ENCODE results near the gene GPRIN1. TPM values are rescaled to one million over a fixed set of nuclear protein-coding genes. Genes with fewer than 3 reads are reported as not detected.

The GPRIN1 gene
- total RNA-seq, 4 donors from 2014 or later = 0.24 to 0.75 (median 0.30) TPM

DNA sequence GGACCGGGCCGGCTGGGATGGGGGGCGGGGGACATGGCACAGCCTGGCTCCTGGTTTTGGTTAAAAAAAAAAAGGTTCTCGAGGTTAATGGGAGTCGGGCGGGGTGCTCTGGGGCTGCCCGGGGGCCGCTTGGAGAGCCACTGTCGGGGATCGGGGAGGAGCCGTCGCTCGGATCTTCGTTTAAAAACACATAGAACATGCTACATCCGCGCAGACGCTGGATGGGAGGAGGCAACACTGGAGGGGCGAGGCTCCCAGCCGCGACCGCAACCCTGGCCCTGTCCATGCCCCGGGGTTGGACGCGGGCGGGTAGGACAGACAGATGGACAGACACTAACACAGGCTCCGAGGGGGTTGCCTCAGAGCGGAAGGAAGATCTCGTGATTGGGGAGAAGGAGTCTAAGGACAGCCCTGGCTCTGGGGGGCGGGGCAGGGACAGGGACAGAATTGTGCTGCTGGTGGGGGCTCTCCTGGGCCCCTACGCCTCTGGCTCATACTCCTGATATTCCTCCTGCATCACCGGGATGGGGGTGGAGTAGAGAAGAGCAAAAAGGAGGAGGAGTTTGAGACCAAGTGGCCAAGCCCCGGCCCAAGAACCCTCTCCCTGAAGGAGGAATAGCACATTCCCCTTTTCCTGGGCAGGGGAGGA lies 10.5 kb upstream of the GPRIN1 start:
- no peaks in the 10 kb centered on the region for H3K9me3 ChIP-seq
- peaks cover 16% of the 10 kb centered on the region for H3K27me3 ChIP-seq
- DNase-seq = no peak
- H3K4me1 ChIP-seq = peaks cover 0 to 15% of the 10 kb centered on the region in 2 donors
- TF ChIP-seq POLR2A (IDR thresholded peaks at IDR 0.05) = no peak
- TF ChIP-seq, protein P1, sequence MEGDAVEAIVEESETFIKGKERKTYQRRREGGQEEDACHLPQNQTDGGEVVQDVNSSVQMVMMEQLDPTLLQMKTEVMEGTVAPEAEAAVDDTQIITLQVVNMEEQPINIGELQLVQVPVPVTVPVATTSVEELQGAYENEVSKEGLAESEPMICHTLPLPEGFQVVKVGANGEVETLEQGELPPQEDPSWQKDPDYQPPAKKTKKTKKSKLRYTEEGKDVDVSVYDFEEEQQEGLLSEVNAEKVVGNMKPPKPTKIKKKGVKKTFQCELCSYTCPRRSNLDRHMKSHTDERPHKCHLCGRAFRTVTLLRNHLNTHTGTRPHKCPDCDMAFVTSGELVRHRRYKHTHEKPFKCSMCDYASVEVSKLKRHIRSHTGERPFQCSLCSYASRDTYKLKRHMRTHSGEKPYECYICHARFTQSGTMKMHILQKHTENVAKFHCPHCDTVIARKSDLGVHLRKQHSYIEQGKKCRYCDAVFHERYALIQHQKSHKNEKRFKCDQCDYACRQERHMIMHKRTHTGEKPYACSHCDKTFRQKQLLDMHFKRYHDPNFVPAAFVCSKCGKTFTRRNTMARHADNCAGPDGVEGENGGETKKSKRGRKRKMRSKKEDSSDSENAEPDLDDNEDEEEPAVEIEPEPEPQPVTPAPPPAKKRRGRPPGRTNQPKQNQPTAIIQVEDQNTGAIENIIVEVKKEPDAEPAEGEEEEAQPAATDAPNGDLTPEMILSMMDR (IDR thresholded peaks at IDR 0.05) = no peak
- H3K4me3 ChIP-seq (replicated peaks in 1 of 3) = no peak overlapping the region
- H3K36me3 ChIP-seq = no peaks in the 10 kb centered on the region
- H3K27ac ChIP-seq = no peak overlapping the region
- intact Hi-C loops (cut with DNase I) = no loop called here
- 6 to 22% methylated on average over 21 to 24 of the region's 32 CpGs for WGBS, 2 donors

DNA sequence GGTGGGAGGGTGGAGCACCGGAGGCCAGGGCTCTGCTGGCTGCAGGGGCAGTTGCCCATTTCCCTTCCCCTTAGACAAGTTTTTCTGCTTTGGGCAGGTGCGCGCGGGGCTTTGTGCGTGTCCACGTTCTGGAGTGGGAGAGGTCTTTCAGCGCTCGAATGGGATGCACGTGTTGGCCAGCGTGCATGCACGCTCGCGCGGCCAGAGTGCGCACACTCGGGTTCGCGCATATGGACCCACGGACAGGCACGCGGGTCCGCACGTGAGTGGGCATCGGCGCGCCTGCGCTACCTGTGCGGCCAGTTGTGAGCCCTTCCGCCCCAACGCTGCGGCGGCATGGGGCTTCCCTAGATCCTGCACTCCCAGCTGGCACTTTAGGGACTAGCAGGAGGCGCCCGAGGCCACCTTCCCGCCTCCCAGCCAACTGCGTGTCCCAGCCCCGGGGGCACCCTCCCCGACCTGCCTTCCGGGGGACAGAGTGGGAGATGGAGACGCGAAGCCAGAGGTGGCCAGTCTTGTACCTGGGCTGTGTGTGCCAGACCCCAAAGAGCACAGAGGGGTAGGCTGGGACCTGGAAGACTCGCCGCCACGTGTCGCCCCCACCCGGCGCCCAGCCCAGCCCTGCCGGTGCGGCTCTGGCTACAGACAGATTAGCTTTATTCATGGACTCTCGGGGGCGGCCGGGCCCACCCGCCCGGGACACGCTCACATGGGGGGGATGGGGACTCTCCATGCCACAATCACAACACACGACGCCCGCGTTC lies 9.8 kb upstream of the GPRIN1 start:
- Histone ChIP-seq H3K4me3 (replicated peaks in 1 of 3) (no peak overlapping the region), H3K27ac (no peak overlapping the region), H3K36me3 (no peaks in the 10 kb centered on the region), H3K27me3 (peaks cover 16% of the 10 kb centered on the region), H3K9me3 (no peaks in the 10 kb centered on the region), H3K4me1 (peaks cover 0 to 15% of the 10 kb centered on the region in 2 donors)
- WGBS, 2 donors = 4 to 15% methylated on average over 27 to 40 of the region's 59 CpGs
- intact Hi-C loops (cut with DNase I) = no loop called here
- no peak for DNase-seq
- TF ChIP-seq POLR2A (IDR thresholded peaks at IDR 0.05) = no peak
- TF ChIP-seq, protein P1 (IDR thresholded peaks at IDR 0.05) = no peak

DNA sequence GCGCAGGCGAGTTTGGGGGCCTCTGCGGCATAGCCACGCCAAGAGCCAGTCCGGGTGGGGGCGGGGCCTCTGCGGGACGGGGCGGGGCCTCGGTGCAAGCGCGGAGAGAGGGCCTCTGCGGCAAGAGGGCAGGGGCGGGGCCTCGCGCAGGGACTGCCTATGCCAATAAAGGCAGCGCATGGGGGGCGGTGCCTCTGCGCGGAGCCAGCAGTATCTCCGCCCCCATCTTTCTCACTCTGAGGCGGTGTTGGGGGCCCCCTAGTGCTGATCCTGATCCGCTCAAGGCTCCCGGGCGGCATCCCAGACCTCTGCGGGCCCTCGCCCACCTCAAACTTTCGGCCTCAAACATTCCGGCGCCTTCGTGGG lies 9.2 kb upstream of the GPRIN1 start:
- Histone ChIP-seq H3K27me3 (peaks cover 16% of the 10 kb centered on the region), H3K36me3 (no peaks in the 10 kb centered on the region), H3K27ac (no peak overlapping the region), H3K9me3 (no peaks in the 10 kb centered on the region), H3K4me1 (peaks cover 0 to 17% of the 10 kb centered on the region in 2 donors), H3K4me3 (replicated peaks in 1 of 3) (no peak overlapping the region)
- 0 to 4% methylated on average over 2 to 23 of the region's 31 CpGs for WGBS, 2 donors
- TF ChIP-seq POLR2A (IDR thresholded peaks at IDR 0.05) = no peak
- TF ChIP-seq, protein P1 (IDR thresholded peaks at IDR 0.05) = peak in 1 of 6 experiments; percentile 14
- peak; percentile 35 to 39 for DNase-seq
- intact Hi-C loops (cut with DNase I) = no loop called here

DNA sequence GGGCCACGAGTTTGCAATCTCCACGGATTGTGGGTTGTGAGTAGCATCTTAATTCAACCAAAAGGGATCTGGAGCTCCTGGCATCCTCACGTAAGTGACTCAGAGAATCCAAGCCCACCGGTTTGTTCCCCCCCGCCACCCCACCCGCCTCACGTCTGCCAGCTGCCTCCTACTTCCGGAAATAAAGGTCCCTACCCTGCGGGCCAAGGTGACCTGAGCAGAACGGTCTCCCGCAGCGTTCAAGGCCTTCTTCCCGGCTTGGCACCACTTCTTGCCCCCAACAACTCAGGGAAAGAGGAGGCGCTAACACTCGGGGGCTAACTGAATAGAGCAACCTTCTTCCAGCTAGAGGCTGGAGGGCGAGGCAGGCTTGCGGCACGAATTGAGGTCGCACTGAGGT lies 8.8 kb upstream of the GPRIN1 start:
- intact Hi-C loops (cut with DNase I) = no loop called here
- 31 to 42% methylated on average over 13 to 19 of the region's 19 CpGs for WGBS, 2 donors
- Histone ChIP-seq H3K4me1 (peaks cover 0 to 21% of the 10 kb centered on the region in 2 donors), H3K27me3 (peaks cover 16% of the 10 kb centered on the region), H3K4me3 (replicated peaks in 1 of 3) (no peak overlapping the region), H3K9me3 (no peaks in the 10 kb centered on the region), H3K36me3 (no peaks in the 10 kb centered on the region), H3K27ac (no peak overlapping the region)
- DNase-seq = no peak
- TF ChIP-seq, protein P1 (IDR thresholded peaks at IDR 0.05) = no peak
- no peak for TF ChIP-seq POLR2A (IDR thresholded peaks at IDR 0.05)

DNA sequence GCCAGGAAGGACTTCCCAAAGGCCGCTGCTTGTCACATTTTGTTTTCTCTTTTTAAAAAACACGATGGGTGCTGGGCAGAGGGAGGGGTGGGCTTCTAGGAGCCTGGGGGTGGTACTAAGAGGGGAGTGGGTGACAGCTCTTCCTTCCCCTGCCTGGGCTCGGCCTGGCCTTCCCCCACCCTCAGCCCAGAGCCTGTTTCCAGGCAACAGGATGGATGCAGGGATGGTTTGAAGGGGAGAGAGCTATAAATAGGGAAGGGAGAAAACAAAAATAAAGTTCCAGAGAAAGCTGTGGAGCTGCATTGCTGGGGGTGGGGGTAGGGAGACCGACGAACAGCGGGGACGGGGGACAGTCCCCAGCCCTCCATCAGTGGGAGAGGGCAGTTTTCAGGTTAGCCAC lies 6.6 kb upstream of the GPRIN1 start:
- 59 to 69% methylated on average over 7 of the region's 7 CpGs for WGBS, 2 donors
- TF ChIP-seq POLR2A (IDR thresholded peaks at IDR 0.05) = no peak
- TF ChIP-seq, protein P1 (IDR thresholded peaks at IDR 0.05) = no peak
- no peaks in the 10 kb centered on the region for H3K9me3 ChIP-seq
- no peak overlapping the region for H3K4me3 ChIP-seq (replicated peaks in 1 of 3)
- no peak overlapping the region for H3K27ac ChIP-seq
- peaks cover 16% of the 10 kb centered on the region for H3K27me3 ChIP-seq
- DNase-seq = no peak
- no peaks in the 10 kb centered on the region for H3K36me3 ChIP-seq
- intact Hi-C loops (cut with DNase I) = no loop called here
- H3K4me1 ChIP-seq = peaks cover 0 to 22% of the 10 kb centered on the region in 2 donors

Measured in thyroid gland (tissue), 4 donors.